Endodermal cell (in vitro differentiated cells): ENCODE measurements around the gene ZNF99. TPM values are rescaled to one million over a fixed set of nuclear protein-coding genes. Genes with fewer than 3 reads are reported as not detected.

Source experiments
- DNase-seq: peaks from one replicate; pipeline ENCODE4 v3.0.0-alpha.2; 2017
- H3K27ac ChIP-seq: 2 replicates; pipeline ENCODE4 v1.5.1; 2013; ENCODE audit warnings: mild to moderate bottlenecking, low read depth, low read length, moderate library complexity
- H3K27me3 ChIP-seq: 2 replicates; pipeline ENCODE4 v1.6.1; 2013; ENCODE audit warnings: mild to moderate bottlenecking, low read length, moderate library complexity; ENCODE audit not compliant: insufficient read depth, control insufficient read depth, poor library complexity, severe bottlenecking
- H3K36me3 ChIP-seq: 2 replicates; pipeline ENCODE4 v1.7.0; 2013; ENCODE audit warnings: mild to moderate bottlenecking, low read length, moderate library complexity; ENCODE audit not compliant: control insufficient read depth, insufficient read depth
- H3K4me1 ChIP-seq: one replicate; pipeline ENCODE4 v1.7.0; 2013; ENCODE audit warnings: low read length; ENCODE audit not compliant: control insufficient read depth, insufficient read depth
- H3K4me3 ChIP-seq: 2 replicates; pipeline ENCODE4 v1.5.1; 2013; ENCODE audit warnings: mild to moderate bottlenecking, low read length, moderate library complexity
- H3K9ac ChIP-seq: 2 replicates; pipeline ENCODE4 v1.6.1; 2013; ENCODE audit warnings: mild to moderate bottlenecking, low read length, moderate library complexity; ENCODE audit not compliant: poor library complexity, severe bottlenecking; ENCODE audit errors: extremely low read depth
- H3K9me3 ChIP-seq: 2 replicates; pipeline ENCODE4 v1.6.1; 2013; ENCODE audit warnings: mild to moderate bottlenecking, low read length, moderate library complexity; ENCODE audit not compliant: control insufficient read depth
- H3K27ac Mint-ChIP-seq: 2 replicates; pipeline ENCODE4 v1.8.0; 2020; ENCODE audit warnings: mixed read lengths
- H3K27me3 Mint-ChIP-seq: 2 replicates; pipeline ENCODE4 v1.8.0; 2021; ENCODE audit warnings: mild to moderate bottlenecking, mixed read lengths; ENCODE audit not compliant: insufficient read depth
- H3K36me3 Mint-ChIP-seq: 2 replicates; pipeline ENCODE4 v1.8.0; 2020; ENCODE audit warnings: low read depth, mixed read lengths
- H3K4me1 Mint-ChIP-seq: 2 replicates; pipeline ENCODE4 v1.8.0; 2020; ENCODE audit warnings: mixed read lengths
- H3K4me3 Mint-ChIP-seq: 2 replicates; pipeline ENCODE4 v1.8.0; 2020; ENCODE audit warnings: mild to moderate bottlenecking, moderate library complexity, mixed read lengths
- H3K9me3 Mint-ChIP-seq: 2 replicates; pipeline ENCODE4 v1.8.0; 2020; ENCODE audit warnings: mild to moderate bottlenecking, mixed read lengths
- CTCF ChIP-seq: fragments of 200-600 bp; sonication (generic); conservative IDR thresholded peaks from 2 replicates; pipeline ENCODE4 v1.5.0; 2021; ENCODE audit warnings: antibody characterized with exemption, mild to moderate bottlenecking
- whole genome bisulfite sequencing, 2 experiments: methylation state at CpG; one replicate each; pipeline versions ENCODE4 v1.1.5 to v1.1.7; 2013; ENCODE audit warnings: missing lambda C conversion rate in 2 of 2, mixed read lengths in 1 of 2; ENCODE audit not compliant: insufficient coverage in 1 of 2, insufficient read length in 1 of 2; 5-methylcytosine and 5-hydroxymethylcytosine counted together
- long read RNA-seq, 4 experiments: library from polyadenylated mRNA in 2 of 4; library from RNA in 1 of 4; library from capped mRNA in 1 of 4; stranded (forward) in 3 of 4; unstranded in 1 of 4; transcript quantifications; one replicate each; pipeline ENCODE4 v2.0.0, GENCODE V29; 2020 to 2021; ENCODE audit warnings: inconsistent platforms in 1 of 4
- polyA plus RNA-seq, 2 experiments: library from polyadenylated mRNA; stranded (reverse); fragments of 50-300 nt; gene quantifications; one replicate each; pipeline ENCODE4 v1.2.3, GENCODE V29; 2013
- total RNA-seq, 2 donors: library from RNA; stranded (reverse); fragmentation: NEBNext Ultra II Directional in 1 of 2; extraction: Animal tissue kit (Norgen Biotek cat#: 25700) in 1 of 2; gene quantifications; 2 replicates in 1 of 2; 3 replicates in 1 of 2; pipeline ENCODE4 v1.2.1, GENCODE V29; 2021

Gene ZNF99
- total RNA-seq = not detected
- polyA plus RNA-seq (2013, experiment 1 of 2) = not detected
- polyA plus RNA-seq (2013, experiment 2 of 2) = not detected
- long read RNA-seq, experiment 1 = 0 reads
- long read RNA-seq, experiment 2 = 0 reads
- long read RNA-seq, experiment 3 = 0 reads
- long read RNA-seq, experiment 4 = 0 reads

DNA sequence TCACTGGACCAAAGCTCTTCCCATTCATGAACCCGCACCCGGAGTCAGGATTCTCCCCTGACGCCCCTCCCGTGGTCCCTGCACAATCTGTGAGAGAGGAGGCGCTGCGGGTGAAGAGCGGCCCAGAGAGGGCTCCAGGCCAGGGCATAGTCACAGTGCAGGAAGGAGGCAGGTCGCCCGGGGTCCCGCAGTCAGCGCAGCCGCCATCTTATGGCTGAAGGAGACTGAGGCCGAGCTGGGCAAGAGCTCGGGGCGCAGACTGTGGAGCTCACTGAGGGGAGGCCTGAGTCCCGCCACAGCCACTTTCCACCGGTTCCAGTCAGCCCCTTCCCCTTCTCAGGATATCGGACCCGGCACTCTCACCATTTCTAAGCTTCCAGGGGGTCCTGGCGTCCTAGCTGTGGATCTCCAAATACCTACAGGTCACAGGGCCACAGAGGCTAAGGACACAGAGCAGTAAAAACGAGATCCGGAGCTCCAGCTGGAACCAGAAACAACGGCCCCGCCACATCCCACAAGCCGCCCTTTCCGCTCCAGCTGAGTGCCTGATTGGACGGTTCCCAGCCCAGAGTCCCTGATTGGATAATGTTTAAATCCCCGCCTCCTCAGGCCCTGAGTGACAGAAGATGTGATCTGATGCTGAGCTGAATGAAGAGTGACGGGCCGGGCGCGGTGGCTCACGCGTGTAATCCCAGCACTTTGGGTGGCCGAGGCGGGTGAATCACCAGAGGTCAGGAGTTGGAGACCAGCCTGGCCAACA is at the start of gene ZNF99:
TSS of gene ZNF99 (minus strand) at position 501 of the 760 bp plus-strand sequence. CDS start at position 366, 135 bp downstream.
- Histone ChIP-seq H3K9me3 (peaks cover 66% of the 10 kb centered on the region), H3K36me3 (no peaks in the 10 kb centered on the region), H3K27me3 (no peaks in the 10 kb centered on the region), H3K27ac (no peak within 1 kb of the TSS), H3K4me3 (no peak within 1 kb of the TSS), H3K4me1 (no peaks in the 10 kb centered on the region), H3K9ac (no peak within 1 kb of the TSS)
- H3K4me3 Mint-ChIP-seq = no peak within 1 kb of the TSS
- DNase-seq = no peak
- no peaks in the 10 kb centered on the region for H3K27me3 Mint-ChIP-seq
- WGBS, 2 experiments = 77 to 85% methylated on average over 11 to 36 of the region's 36 CpGs
- peaks cover 2% of the 10 kb centered on the region for H3K36me3 Mint-ChIP-seq
- H3K27ac Mint-ChIP-seq = no peak within 1 kb of the TSS
- H3K9me3 Mint-ChIP-seq = peaks cover 76% of the 10 kb centered on the region
- H3K4me1 Mint-ChIP-seq = no peaks in the 10 kb centered on the region
- no peak for TF ChIP-seq CTCF

DNA sequence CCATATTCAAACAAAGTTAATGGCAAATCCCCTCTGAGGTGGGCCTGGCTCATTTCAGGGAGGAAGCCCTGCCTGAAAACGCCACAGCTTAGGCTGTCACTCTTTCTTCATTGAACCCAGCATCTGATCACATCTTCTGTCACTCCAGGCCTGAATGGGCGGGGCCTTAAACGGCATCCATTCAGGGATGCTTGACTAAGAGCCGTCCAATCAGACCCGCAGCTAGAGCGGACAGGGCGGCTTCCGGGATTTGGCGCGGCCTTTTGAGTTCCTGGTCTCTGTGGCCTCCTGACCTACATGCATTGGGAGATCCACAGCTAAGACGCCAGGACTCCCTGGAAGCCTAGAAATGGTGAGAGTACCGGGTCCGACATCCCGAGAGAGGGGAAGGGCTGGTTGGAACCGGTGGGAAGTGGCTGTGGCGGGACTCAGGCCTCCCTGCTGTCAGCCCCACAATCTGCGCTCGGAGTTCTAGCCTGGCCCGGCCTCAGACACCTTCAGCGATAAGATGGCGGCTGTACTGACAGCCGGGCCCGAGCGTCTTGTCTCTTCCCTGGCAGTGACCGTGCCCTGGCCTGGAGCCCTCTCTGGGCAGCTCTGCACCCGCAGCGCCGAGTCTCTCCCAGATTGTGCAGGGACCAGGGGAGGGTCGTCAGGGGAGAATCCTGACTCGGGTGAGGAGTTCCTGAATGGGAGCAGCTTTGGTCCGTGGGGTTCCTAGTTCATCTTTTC is 48.2 kb upstream of the ZNF99 start, which contains the start of gene ZNF723:
TSS of gene ZNF723 (plus strand) at position 261 of the 732 bp plus-strand sequence. CDS start at position 350, 89 bp downstream.
- Histone ChIP-seq H3K4me1 (no peaks in the 10 kb centered on the region), H3K4me3 (no peak within 1 kb of the TSS), H3K36me3 (no peaks in the 10 kb centered on the region), H3K27ac (no peak within 1 kb of the TSS), H3K9ac (no peak within 1 kb of the TSS), H3K9me3 (peaks cover 84% of the 10 kb centered on the region), H3K27me3 (no peaks in the 10 kb centered on the region)
- 85 to 95% methylated on average over 17 to 31 of the region's 31 CpGs for WGBS, 2 experiments
- no peak within 1 kb of the TSS for H3K27ac Mint-ChIP-seq
- no peaks in the 10 kb centered on the region for H3K36me3 Mint-ChIP-seq
- H3K4me3 Mint-ChIP-seq = no peak within 1 kb of the TSS
- peaks cover 84% of the 10 kb centered on the region for H3K9me3 Mint-ChIP-seq
- no peaks in the 10 kb centered on the region for H3K27me3 Mint-ChIP-seq
- no peaks in the 10 kb centered on the region for H3K4me1 Mint-ChIP-seq
- no peak for DNase-seq
- no peak for TF ChIP-seq CTCF

- H3K4me3 ChIP-seq = no peak overlapping the region
- no peak for DNase-seq
- peaks cover 85% of the 10 kb centered on the region for H3K9me3 Mint-ChIP-seq
- H3K9ac ChIP-seq = no peak overlapping the region
- H3K4me1 ChIP-seq = no peaks in the 10 kb centered on the region
- H3K27ac Mint-ChIP-seq = no peak overlapping the region
- H3K27me3 Mint-ChIP-seq = no peaks in the 10 kb centered on the region
- no peak overlapping the region for H3K27ac ChIP-seq
- H3K4me3 Mint-ChIP-seq = no peak overlapping the region
- no peaks in the 10 kb centered on the region for H3K36me3 ChIP-seq
- H3K36me3 Mint-ChIP-seq = no peaks in the 10 kb centered on the region
- H3K4me1 Mint-ChIP-seq = no peaks in the 10 kb centered on the region
- H3K27me3 ChIP-seq = no peaks in the 10 kb centered on the region
- no peak for TF ChIP-seq CTCF
- peaks cover 86% of the 10 kb centered on the region for H3K9me3 ChIP-seq
- 81 to 92% methylated on average over 5 to 11 of the region's 11 CpGs for WGBS, 2 experiments
These were observed 47.3 kb upstream of the ZNF99 start for GRCh38 chr19:22831211-22831610.
